Astrocyte (in vitro differentiated cells and primary cell): ENCODE data around the gene TSPEAR. TPM values are rescaled to one million over a fixed set of nuclear protein-coding genes. Genes with fewer than 3 reads are reported as not detected.

ENCODE experiments used
- DNase-seq: peaks from one replicate; pipeline ENCODE4 v3.0.0-alpha.2; 2010; ENCODE audit warnings: low read depth
- FAIRE-seq: peaks from 2 replicates; lab custom pipeline; 2011; peaks lifted over from hg19 to GRCh38; lab: Jason Lieb, UNC
- H2AFZ ChIP-seq: 2 replicates; pipeline ENCODE4 v1.6.0; 2012; ENCODE audit warnings: low read depth, low read length, inconsistent platforms
- H3K27ac ChIP-seq: 2 replicates; pipeline ENCODE4 v1.5.1; 2011; ENCODE audit warnings: low read depth, low read length, inconsistent platforms
- H3K27me3 ChIP-seq: 2 replicates; pipeline ENCODE4 v1.6.0; 2011; ENCODE audit warnings: low read length, inconsistent platforms; ENCODE audit not compliant: insufficient read depth
- H3K36me3 ChIP-seq: 2 replicates; pipeline ENCODE4 v1.5.1; 2011; ENCODE audit warnings: low read length, inconsistent platforms; ENCODE audit not compliant: insufficient read depth
- H3K4me1 ChIP-seq: 2 replicates; pipeline ENCODE4 v1.5.1; 2011; ENCODE audit warnings: low read length, inconsistent platforms; ENCODE audit not compliant: insufficient read depth
- H3K4me2 ChIP-seq: 2 replicates; pipeline ENCODE4 v1.6.0; 2012; ENCODE audit warnings: low read length, inconsistent platforms
- H3K4me3 ChIP-seq: 2 replicates; pipeline ENCODE4 v1.5.1; 2011; ENCODE audit warnings: low read depth, mild to moderate bottlenecking, low read length, inconsistent platforms; ENCODE audit not compliant: insufficient read depth
- H3K79me2 ChIP-seq: 2 replicates; pipeline ENCODE4 v1.6.0; 2012; ENCODE audit warnings: mild to moderate bottlenecking, low read length, inconsistent platforms; ENCODE audit not compliant: insufficient read depth
- H3K9ac ChIP-seq: 2 replicates; pipeline ENCODE4 v1.6.0; 2012; ENCODE audit warnings: mild to moderate bottlenecking, low read length, inconsistent platforms
- H3K9me3 ChIP-seq: 2 replicates; pipeline ENCODE4 v1.5.1; 2012; ENCODE audit warnings: low read depth, mild to moderate bottlenecking, low read length, inconsistent platforms; ENCODE audit not compliant: insufficient read depth
- H4K20me1 ChIP-seq: 2 replicates; pipeline ENCODE4 v1.6.0; 2012; ENCODE audit warnings: low read length, inconsistent platforms; ENCODE audit not compliant: insufficient read depth
- H3K27ac Mint-ChIP-seq: one replicate; pipeline ENCODE4 v1.8.0; 2021; ENCODE audit warnings: mild to moderate bottlenecking, mixed read lengths; ENCODE audit not compliant: unreplicated experiment
- H3K27me3 Mint-ChIP-seq: one replicate; pipeline ENCODE4 v1.8.0; 2021; ENCODE audit warnings: low read depth, mixed read lengths; ENCODE audit not compliant: unreplicated experiment
- H3K36me3 Mint-ChIP-seq: one replicate; pipeline ENCODE4 v1.8.0; 2021; ENCODE audit warnings: low read depth, mixed read lengths; ENCODE audit not compliant: unreplicated experiment
- H3K4me1 Mint-ChIP-seq: one replicate; pipeline ENCODE4 v1.8.0; 2021; ENCODE audit warnings: low read depth, mixed read lengths; ENCODE audit not compliant: unreplicated experiment
- H3K4me3 Mint-ChIP-seq: one replicate; pipeline ENCODE4 v1.8.0; 2021; ENCODE audit warnings: mild to moderate bottlenecking, moderate library complexity, mixed read lengths; ENCODE audit not compliant: unreplicated experiment
- H3K9me3 Mint-ChIP-seq: one replicate; pipeline ENCODE4 v1.8.0; 2021; ENCODE audit warnings: mild to moderate bottlenecking, mixed read lengths; ENCODE audit not compliant: unreplicated experiment
- CTCF ChIP-seq: IDR thresholded peaks from 2 replicates; pipeline ENCODE4 v1.5.1; 2011; ENCODE audit warnings: low read depth, mild to moderate bottlenecking, inconsistent platforms, low read length, moderate library complexity; ENCODE audit not compliant: insufficient read depth
- EZH2 ChIP-seq: IDR thresholded peaks from 2 replicates; pipeline ENCODE4 v1.6.1; 2012; ENCODE audit warnings: mild to moderate bottlenecking, low read length, inconsistent platforms; ENCODE audit not compliant: insufficient read depth
- total RNA-seq: library from RNA; stranded (reverse); gene quantifications from 2 replicates; pipeline ENCODE4 v1.2.1, GENCODE V29; 2021

TSPEAR gene
- total RNA-seq, 1 donor from 2014 or later, result not detected

- no peak for FAIRE-seq
These were observed 186.7 kb downstream of the TSPEAR start for GRCh38 chr21:44524414-44525371.

GRCh38 chr21:44523567-44524413 lies 187.6 kb downstream of the TSPEAR start:
- Histone ChIP-seq H2AFZ (no peak overlapping the region), H3K4me2 (no peak overlapping the region), H3K27ac (no peak overlapping the region), H3K4me1 (no peaks in the 10 kb centered on the region), H3K79me2 (no peaks in the 10 kb centered on the region), H3K36me3 (no peaks in the 10 kb centered on the region), H3K4me3 (no peak overlapping the region), H3K9me3 (peaks cover 28% of the 10 kb centered on the region), H3K9ac (no peak overlapping the region), H3K27me3 (no peaks in the 10 kb centered on the region), H4K20me1 (no peaks in the 10 kb centered on the region)
- peaks cover 27% of the 10 kb centered on the region for H3K27me3 Mint-ChIP-seq
- H3K27ac Mint-ChIP-seq, result no peak overlapping the region
- peaks cover 4% of the 10 kb centered on the region for H3K4me1 Mint-ChIP-seq
- no peak for TF ChIP-seq CTCF
- no peak for TF ChIP-seq EZH2
- peaks cover 13% of the 10 kb centered on the region for H3K9me3 Mint-ChIP-seq
- H3K4me3 Mint-ChIP-seq, result no peak overlapping the region
- H3K36me3 Mint-ChIP-seq, result peaks cover 4% of the 10 kb centered on the region
- FAIRE-seq (peak; percentile 66), DNase-seq (no peak)

More at GRCh38 chr21:44524414-44525371, 186.7 kb downstream of the TSPEAR start:
- Histone ChIP-seq H3K27me3 (no peaks in the 10 kb centered on the region), H2AFZ (no peak overlapping the region), H4K20me1 (no peaks in the 10 kb centered on the region), H3K36me3 (no peaks in the 10 kb centered on the region), H3K9me3 (peaks cover 28% of the 10 kb centered on the region), H3K4me1 (no peaks in the 10 kb centered on the region), H3K9ac (no peak overlapping the region), H3K4me2 (no peak overlapping the region), H3K79me2 (no peaks in the 10 kb centered on the region), H3K27ac (no peak overlapping the region), H3K4me3 (no peak overlapping the region)
- no peak for DNase-seq
- no peak overlapping the region for H3K4me3 Mint-ChIP-seq
- peaks cover 2% of the 10 kb centered on the region for H3K36me3 Mint-ChIP-seq
- peaks cover 4% of the 10 kb centered on the region for H3K4me1 Mint-ChIP-seq
- H3K27ac Mint-ChIP-seq, result no peak overlapping the region
- TF ChIP-seq EZH2 (no peak), CTCF (no peak)
- peaks cover 10% of the 10 kb centered on the region for H3K9me3 Mint-ChIP-seq
- H3K27me3 Mint-ChIP-seq, result peaks cover 26% of the 10 kb centered on the region
